ENCODE results near the gene C4B. TPM values are rescaled to one million over a fixed set of nuclear protein-coding genes. Genes with fewer than 3 reads are reported as not detected.

C4B gene
- total and polyA plus RNA-seq, 4 donors: 58.2 to 296 (median 169) TPM

- WGBS, 2 donors: 86 to 90% methylated on average over 3 of the region's 3 CpGs
- Histone ChIP-seq H3K27me3 (ENCODE audit: control insufficient read depth in 3 of 3, insufficient read depth in 3 of 3, low read length in 2 of 3) (no peaks in the 10 kb centered on the region), H3K9me3 (ENCODE audit: control insufficient read depth in 4 of 4, insufficient read depth in 3 of 4, low read length in 3 of 4) (no peaks in the 10 kb centered on the region), H3K36me3 (ENCODE audit: control insufficient read depth in 4 of 4, insufficient read depth in 4 of 4, low read length in 4 of 4) (peaks cover 14 to 62% (median 28%) of the 10 kb centered on the region in 4 donors), H3K4me3 (no peak overlapping the region), H3K4me1 (ENCODE audit: control insufficient read depth in 5 of 5, insufficient read depth in 5 of 5, low read length in 5 of 5) (peaks cover 0 to 18% (median 5%) of the 10 kb centered on the region in 5 donors), H3K9ac (ENCODE audit: insufficient read depth in 1 of 2, low read length in 2 of 2) (no peak overlapping the region), H3K27ac (ENCODE audit: low read depth in 1 of 2, low read length in 1 of 2) (no peak overlapping the region)
- DNase-seq: no peak
- TF ChIP-seq CTCF (IDR thresholded peaks at IDR 0.05; ENCODE audit: control extremely low read depth, extremely low read depth): no peak
- ATAC-seq (ENCODE audit: insufficient read depth, low FRiP score): no peak
Observed at GRCh38 chr6:31967926-31968320, 46.7 kb upstream of the C4B start.

- H3K9ac ChIP-seq (ENCODE audit: insufficient read depth in 1 of 2, low read length in 2 of 2): no peak overlapping the region
- no peak for TF ChIP-seq CTCF (IDR thresholded peaks at IDR 0.05; ENCODE audit: control extremely low read depth, extremely low read depth)
- 87 to 90% methylated on average over 11 of the region's 11 CpGs for WGBS, 2 donors
- H3K27me3 ChIP-seq (ENCODE audit: control insufficient read depth in 3 of 3, insufficient read depth in 3 of 3, low read length in 2 of 3): no peaks in the 10 kb centered on the region
- H3K9me3 ChIP-seq (ENCODE audit: control insufficient read depth in 4 of 4, insufficient read depth in 3 of 4, low read length in 3 of 4): no peaks in the 10 kb centered on the region
- H3K4me1 ChIP-seq (ENCODE audit: control insufficient read depth in 5 of 5, insufficient read depth in 5 of 5, low read length in 5 of 5): peaks cover 4 to 22% (median 7%) of the 10 kb centered on the region in 5 donors
- DNase-seq (no peak), ATAC-seq (ENCODE audit: insufficient read depth, low FRiP score) (no peak)
- peaks cover 10 to 57% (median 28%) of the 10 kb centered on the region in 4 donors for H3K36me3 ChIP-seq (ENCODE audit: control insufficient read depth in 4 of 4, insufficient read depth in 4 of 4, low read length in 4 of 4)
- H3K4me3 ChIP-seq: no peak overlapping the region
- H3K27ac ChIP-seq (ENCODE audit: low read depth in 1 of 2, low read length in 1 of 2): no peak overlapping the region
Observed at GRCh38 chr6:31968326-31968725, 46.3 kb upstream of the C4B start.

GRCh38 chr6:31968791-31969711, 45.5 kb upstream of the C4B start:
- DNase-seq: no peak
- no peak for TF ChIP-seq CTCF (IDR thresholded peaks at IDR 0.05; ENCODE audit: control extremely low read depth, extremely low read depth)
- no peaks in the 10 kb centered on the region for H3K27me3 ChIP-seq (ENCODE audit: control insufficient read depth in 3 of 3, insufficient read depth in 3 of 3, low read length in 2 of 3)
- no peak overlapping the region for H3K9ac ChIP-seq (ENCODE audit: insufficient read depth in 1 of 2, low read length in 2 of 2)
- H3K27ac ChIP-seq (ENCODE audit: low read depth in 1 of 2, low read length in 1 of 2): no peak overlapping the region
- H3K9me3 ChIP-seq (ENCODE audit: control insufficient read depth in 4 of 4, insufficient read depth in 3 of 4, low read length in 3 of 4): no peaks in the 10 kb centered on the region
- no peak overlapping the region for H3K4me3 ChIP-seq
- no peak for ATAC-seq (ENCODE audit: insufficient read depth, low FRiP score)
- H3K36me3 ChIP-seq (ENCODE audit: control insufficient read depth in 4 of 4, insufficient read depth in 4 of 4, low read length in 4 of 4): peaks cover 7 to 50% (median 26%) of the 10 kb centered on the region in 4 donors
- 88 to 89% methylated on average over 23 of the region's 23 CpGs for WGBS, 2 donors
- peaks cover 5 to 25% (median 8%) of the 10 kb centered on the region in 5 donors for H3K4me1 ChIP-seq (ENCODE audit: control insufficient read depth in 5 of 5, insufficient read depth in 5 of 5, low read length in 5 of 5)

Data from lung (tissue), 12 donors.